Neural cell (in vitro differentiated cells): Measurements from ENCODE around the gene SLC5A11.

Source experiments
- EP300 ChIP-seq: fragments of 450-650 bp; conservative IDR thresholded peaks from 2 replicates; pipeline ENCODE4 v1.6.1; 2014; ENCODE audit warnings: antibody characterized with exemption, mild to moderate bottlenecking, moderate library complexity; ENCODE audit not compliant: poor library complexity, severe bottlenecking
- EZH2 ChIP-seq: fragments of 200-600, 300-800 bp; shearing (Covaris generic), sonication (generic); IDR thresholded peaks from 2 replicates; pipeline ENCODE4 v1.6.1; 2014; ENCODE audit warnings: antibody characterized with exemption, low read length, borderline replicate concordance, mild to moderate bottlenecking; ENCODE audit not compliant: insufficient read depth, poor library complexity, severe bottlenecking
- TAF1 ChIP-seq: IDR thresholded peaks from 2 replicates; pipeline ENCODE4 v1.6.1; 2012; ENCODE audit warnings: low read depth
- TF ChIP-seq, protein P1 (sequence below): fragments of 450-650 bp; IDR thresholded peaks from 2 replicates; pipeline ENCODE4 v1.5.1; 2014; ENCODE audit warnings: antibody characterized with exemption, mild to moderate bottlenecking, moderate library complexity; ENCODE audit not compliant: poor library complexity, severe bottlenecking

DNA sequence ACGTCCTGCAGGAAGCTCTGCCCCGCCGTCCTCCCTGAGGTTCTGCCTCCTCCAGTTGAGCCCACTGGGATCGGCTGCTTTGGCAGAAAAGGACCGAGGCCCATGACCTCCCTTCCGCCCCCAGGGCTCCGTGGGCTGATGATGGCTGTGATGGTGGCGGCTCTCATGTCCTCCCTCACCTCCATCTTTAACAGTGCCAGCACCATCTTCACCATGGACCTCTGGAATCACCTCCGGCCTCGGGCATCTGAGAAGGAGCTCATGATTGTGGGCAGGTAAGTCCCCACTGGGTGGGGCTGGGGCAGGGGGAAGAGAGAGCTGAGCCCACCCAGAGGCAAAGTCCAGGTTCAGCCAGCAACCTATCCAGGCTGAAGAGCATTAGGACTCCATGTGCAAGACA is 61.1 kb downstream of the SLC5A11 start:
- TF ChIP-seq, protein P1, sequence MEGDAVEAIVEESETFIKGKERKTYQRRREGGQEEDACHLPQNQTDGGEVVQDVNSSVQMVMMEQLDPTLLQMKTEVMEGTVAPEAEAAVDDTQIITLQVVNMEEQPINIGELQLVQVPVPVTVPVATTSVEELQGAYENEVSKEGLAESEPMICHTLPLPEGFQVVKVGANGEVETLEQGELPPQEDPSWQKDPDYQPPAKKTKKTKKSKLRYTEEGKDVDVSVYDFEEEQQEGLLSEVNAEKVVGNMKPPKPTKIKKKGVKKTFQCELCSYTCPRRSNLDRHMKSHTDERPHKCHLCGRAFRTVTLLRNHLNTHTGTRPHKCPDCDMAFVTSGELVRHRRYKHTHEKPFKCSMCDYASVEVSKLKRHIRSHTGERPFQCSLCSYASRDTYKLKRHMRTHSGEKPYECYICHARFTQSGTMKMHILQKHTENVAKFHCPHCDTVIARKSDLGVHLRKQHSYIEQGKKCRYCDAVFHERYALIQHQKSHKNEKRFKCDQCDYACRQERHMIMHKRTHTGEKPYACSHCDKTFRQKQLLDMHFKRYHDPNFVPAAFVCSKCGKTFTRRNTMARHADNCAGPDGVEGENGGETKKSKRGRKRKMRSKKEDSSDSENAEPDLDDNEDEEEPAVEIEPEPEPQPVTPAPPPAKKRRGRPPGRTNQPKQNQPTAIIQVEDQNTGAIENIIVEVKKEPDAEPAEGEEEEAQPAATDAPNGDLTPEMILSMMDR: no peak
- no peak for TF ChIP-seq EZH2
- no peak for TF ChIP-seq TAF1
- no peak for TF ChIP-seq EP300
